Osteoblast (primary cell): ENCODE results near the gene FNBP1. TPM values are rescaled to one million over a fixed set of nuclear protein-coding genes. Genes with fewer than 3 reads are reported as not detected.
"Not testable (repeated sequence)": the region's sequence is repeated elsewhere in the genome, so short reads cannot be mapped to it uniquely, and the experiment has no call there.

Experiments
- DNase-seq: peaks from one replicate; pipeline ENCODE4 v3.0.0; 2011; ENCODE audit warnings: low spot score, mixed read lengths; ENCODE audit not compliant: insufficient read length; ENCODE audit errors: missing footprints
- H2AFZ ChIP-seq: 2 replicates; pipeline ENCODE4 v1.6.0; 2011; ENCODE audit warnings: mild to moderate bottlenecking, low read length
- H3K27ac ChIP-seq: 2 replicates; pipeline ENCODE4 v1.5.1; 2011; ENCODE audit warnings: mild to moderate bottlenecking, low read depth, low read length, moderate library complexity
- H3K27me3 ChIP-seq: 2 replicates; pipeline ENCODE4 v1.6.0; 2012; ENCODE audit warnings: mild to moderate bottlenecking, control low read depth, inconsistent platforms, low read length, moderate library complexity; ENCODE audit not compliant: insufficient read depth
- H3K36me3 ChIP-seq: 2 replicates; pipeline ENCODE4 v1.5.1; 2011; ENCODE audit warnings: mild to moderate bottlenecking, low read length, control low read depth, moderate library complexity; ENCODE audit not compliant: insufficient read depth
- H3K4me1 ChIP-seq: 2 replicates; pipeline ENCODE4 v1.5.1; 2011; ENCODE audit warnings: mild to moderate bottlenecking, low read length, control low read depth, moderate library complexity; ENCODE audit not compliant: insufficient read depth
- H3K4me2 ChIP-seq: 2 replicates; pipeline ENCODE4 v1.6.0; 2011; ENCODE audit warnings: mild to moderate bottlenecking, low read length; ENCODE audit not compliant: insufficient read depth
- H3K4me3 ChIP-seq: fragments of 200-600 bp; sonication (generic); 3 replicates; pipeline ENCODE4 v1.5.1; 2012; ENCODE audit warnings: mild to moderate bottlenecking, low read length, inconsistent platforms; ENCODE audit not compliant: insufficient read depth
- H3K79me2 ChIP-seq: 2 replicates; pipeline ENCODE4 v1.6.0; 2012; ENCODE audit warnings: mild to moderate bottlenecking, low read length, control low read depth, inconsistent platforms; ENCODE audit not compliant: insufficient read depth
- H3K9me3 ChIP-seq: 2 replicates; pipeline ENCODE4 v1.5.1; 2011; ENCODE audit warnings: low read depth, low read length, control low read depth
- H4K20me1 ChIP-seq: 2 replicates; pipeline ENCODE4 v1.6.0; 2012; ENCODE audit warnings: mild to moderate bottlenecking, low read length, control low read depth; ENCODE audit not compliant: insufficient read depth
- CTCF ChIP-seq: IDR thresholded peaks from 2 replicates; pipeline ENCODE4 v1.5.1; 2011; ENCODE audit warnings: mild to moderate bottlenecking, low read depth, low read length, moderate library complexity; ENCODE audit errors: extremely low read depth
- total RNA-seq: library from RNA; depleted of rRNA; stranded (reverse); fragments of >200 nt; gene quantifications from 2 replicates; pipeline ENCODE4 v1.2.3, GENCODE V29; 2012

The FNBP1 gene
- total RNA-seq, 1 donor = 31.8 TPM

- H3K27me3 ChIP-seq = no peaks in the 10 kb centered on the region
- no peaks in the 10 kb centered on the region for H3K9me3 ChIP-seq
- no peak overlapping the region for H3K27ac ChIP-seq
- peaks cover 25% of the 10 kb centered on the region for H3K4me1 ChIP-seq
- H4K20me1 ChIP-seq = no peaks in the 10 kb centered on the region
- H3K4me3 ChIP-seq = no peak overlapping the region
- no peak overlapping the region for H3K4me2 ChIP-seq
- DNase-seq = no peak
- H3K79me2 ChIP-seq = peaks cover 22% of the 10 kb centered on the region
- no peak overlapping the region for H2AFZ ChIP-seq
- TF ChIP-seq CTCF = no peak
- no peaks in the 10 kb centered on the region for H3K36me3 ChIP-seq
Measured at GRCh38 chr9:129987941-129988340, 55.0 kb downstream of the FNBP1 start.

GRCh38 chr9:129987047-129987446 lies 55.9 kb downstream of the FNBP1 start:
- DNase-seq = peak; percentile 44
- Histone ChIP-seq H3K27ac (no peak overlapping the region), H3K27me3 (no peaks in the 10 kb centered on the region), H2AFZ (no peak overlapping the region), H3K36me3 (no peaks in the 10 kb centered on the region), H3K4me2 (no peak overlapping the region), H3K4me1 (peaks cover 23% of the 10 kb centered on the region), H3K4me3 (no peak overlapping the region), H4K20me1 (no peaks in the 10 kb centered on the region), H3K9me3 (no peaks in the 10 kb centered on the region), H3K79me2 (peaks cover 22% of the 10 kb centered on the region)
- TF ChIP-seq CTCF = no peak

- peaks cover 22% of the 10 kb centered on the region for H3K79me2 ChIP-seq
- H3K27ac ChIP-seq, DNase-seq: not testable (repeated sequence)
Measured at GRCh38 chr9:129984589-129984988, 58.4 kb downstream of the FNBP1 start.

GRCh38 chr9:129983891-129984290 lies 59.1 kb downstream of the FNBP1 start:
- Histone ChIP-seq H3K27ac (no peak overlapping the region), H3K9me3 (no peaks in the 10 kb centered on the region), H4K20me1 (no peaks in the 10 kb centered on the region), H3K36me3 (no peaks in the 10 kb centered on the region), H2AFZ (no peak overlapping the region), H3K4me1 (peaks cover 4% of the 10 kb centered on the region), H3K4me3 (no peak overlapping the region), H3K79me2 (peaks cover 17% of the 10 kb centered on the region), H3K27me3 (no peaks in the 10 kb centered on the region), H3K4me2 (no peak overlapping the region)
- TF ChIP-seq CTCF = no peak
- DNase-seq = peak; percentile 77

More at GRCh38 chr9:129984589-129984988, 58.4 kb downstream of the FNBP1 start:
- not testable (repeated sequence) for H3K27me3 ChIP-seq, H3K9me3 ChIP-seq, H3K36me3 ChIP-seq, H3K4me2 ChIP-seq, H3K4me3 ChIP-seq, H4K20me1 ChIP-seq, H2AFZ ChIP-seq, H3K4me1 ChIP-seq
